NCI-H460 (cell line): Measurements from ENCODE around the gene CNOT6L. TPM values are rescaled to one million over a fixed set of nuclear protein-coding genes. Genes with fewer than 3 reads are reported as not detected.

Experiments
- DNase-seq: peaks from one replicate; pipeline ENCODE4 v3.0.0-alpha.2; 2016; ENCODE audit warnings: low read depth; ENCODE audit errors: extremely low read depth
- total RNA-seq: library from RNA; depleted of rRNA; stranded (reverse); fragments of >200 nt; shearing (Covaris generic); gene quantifications from 2 replicates; pipeline ENCODE4 v1.2.3, GENCODE V29; 2014

Gene CNOT6L
- total RNA-seq, 1 experiment from 2014 or later: 14.3 TPM

DNA sequence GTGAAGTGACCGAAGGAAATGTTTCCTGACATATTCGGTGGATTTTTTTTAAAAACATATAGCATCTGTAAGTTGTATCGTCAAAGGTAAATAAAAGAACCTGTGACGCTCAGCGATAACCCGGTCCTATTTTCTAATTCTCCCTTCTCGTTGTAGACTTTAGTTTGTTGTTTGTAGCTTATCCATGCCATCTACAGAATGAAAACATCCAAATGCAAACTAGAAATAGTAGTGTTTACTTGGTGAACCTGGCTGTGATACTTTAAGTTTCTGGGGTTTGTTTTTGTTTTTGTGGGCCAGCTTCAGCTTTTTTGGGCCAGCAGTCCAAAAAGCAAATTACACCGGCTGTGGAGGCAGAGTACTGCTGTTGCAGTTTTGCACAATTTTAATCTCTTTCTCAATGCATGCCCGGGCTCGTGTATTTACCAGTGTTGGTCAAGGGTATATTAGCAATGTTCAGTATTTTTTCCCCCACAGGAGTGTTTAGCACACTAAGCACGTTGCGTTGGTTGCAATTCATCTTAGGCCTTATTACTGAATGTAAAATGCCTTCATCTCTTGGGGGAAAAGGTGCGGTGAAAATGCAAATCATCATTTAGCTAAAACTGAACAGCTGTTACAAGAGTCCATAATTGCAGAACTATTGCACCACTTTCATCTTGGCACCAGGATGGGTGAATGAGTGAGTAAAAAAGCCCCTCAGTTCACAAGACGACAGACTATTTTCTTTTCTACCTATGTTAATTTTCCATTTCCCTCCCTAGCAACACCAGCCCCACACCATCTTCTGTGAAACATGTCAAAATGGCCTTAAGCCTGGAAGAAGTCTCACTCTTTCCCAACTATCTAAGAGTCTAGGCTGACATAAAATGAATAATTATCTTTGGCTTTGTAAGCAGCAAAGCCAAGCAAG lies 1.7 kb upstream of the CNOT6L start:
- no peak for DNase-seq

DNA sequence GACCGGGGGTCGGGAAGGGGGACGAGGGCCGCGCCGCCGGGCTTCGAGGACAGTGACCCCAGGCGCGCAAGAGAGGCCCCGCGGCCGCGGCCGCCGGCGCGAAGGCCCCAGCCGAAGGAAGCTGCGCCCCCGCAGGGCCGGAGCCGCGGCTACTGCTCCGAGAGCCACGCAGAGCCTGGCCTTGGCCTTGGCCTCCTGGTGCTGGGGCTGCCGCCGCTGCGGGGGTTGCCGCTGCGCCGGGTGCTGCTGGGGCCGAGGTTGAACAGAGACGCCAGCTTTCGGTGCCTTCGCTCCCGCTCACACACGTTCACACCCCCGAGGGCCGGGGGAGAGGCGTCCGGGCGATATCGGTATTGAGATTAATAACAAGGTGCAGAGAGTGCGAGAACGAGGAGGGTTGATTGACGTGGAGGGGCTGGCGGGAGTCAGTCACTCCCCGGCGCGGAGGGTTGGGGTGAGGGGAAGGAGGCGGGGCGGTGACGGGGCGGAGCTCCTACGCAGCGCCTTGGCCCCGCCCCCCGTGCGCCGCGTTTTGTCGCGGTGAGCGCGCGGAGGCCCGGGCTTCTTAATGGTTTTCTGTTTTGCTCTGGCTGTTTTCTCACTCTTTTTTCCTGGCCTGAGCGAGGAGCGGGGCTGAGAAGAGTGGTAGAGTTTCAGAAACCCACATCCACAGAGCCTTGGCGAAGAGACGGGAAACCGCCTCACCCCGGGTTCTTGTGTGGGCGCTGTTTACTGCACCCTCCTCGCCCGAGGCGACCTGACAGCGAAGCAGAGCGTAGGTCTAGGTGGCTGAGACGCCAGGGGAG lies 878 bp upstream of the CNOT6L start:
- peak; percentile 69 for DNase-seq

DNA sequence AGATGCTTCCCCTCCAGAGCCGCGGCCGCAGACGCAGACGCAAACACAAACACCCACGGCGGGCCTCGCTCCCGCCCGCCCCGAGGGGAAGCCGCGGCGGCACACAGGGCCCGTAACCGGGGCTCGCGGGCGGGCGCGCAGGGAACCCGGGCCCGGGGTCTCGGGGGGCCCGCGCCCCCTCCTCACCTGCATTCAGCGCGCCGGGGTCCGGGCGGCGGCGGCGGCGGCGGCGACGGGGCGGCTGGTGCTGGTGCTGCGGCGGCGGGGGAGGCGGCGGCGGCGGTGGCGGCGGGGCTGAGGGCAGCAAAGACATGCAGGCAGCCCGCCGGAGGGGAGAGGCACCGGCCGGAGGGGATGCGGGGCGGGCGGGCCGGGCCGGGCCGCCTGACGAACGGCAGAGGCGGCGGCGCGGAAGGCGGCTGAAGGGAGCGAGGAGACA lies 255 bp upstream of the CNOT6L start:
- no peak for DNase-seq

DNA sequence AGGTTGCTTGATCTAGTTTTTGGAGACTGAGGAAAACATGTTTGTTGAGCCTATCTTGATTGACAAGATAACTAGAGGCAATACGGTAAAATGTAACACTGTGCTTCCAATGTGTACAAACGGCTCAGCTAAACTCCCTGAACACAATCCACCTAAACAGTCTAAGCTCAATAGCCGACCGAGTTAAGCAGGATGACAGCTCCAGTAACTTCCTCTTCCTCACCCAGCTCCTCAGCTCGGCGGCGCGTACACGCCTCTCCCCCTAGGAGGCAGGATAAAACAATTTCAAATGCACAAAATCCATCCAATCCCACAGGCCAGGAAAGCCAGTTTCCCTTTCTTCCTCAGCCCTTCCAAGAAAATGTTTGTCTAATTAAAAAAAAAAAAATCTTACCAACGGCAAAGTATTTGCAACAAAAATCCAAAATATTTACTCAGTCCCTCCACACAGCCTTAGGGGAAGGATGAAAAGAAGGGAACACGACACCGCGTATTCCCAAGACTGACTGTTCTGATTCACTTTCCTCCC lies 1.0 kb downstream of the CNOT6L start:
- DNase-seq: peak; percentile 62

DNA sequence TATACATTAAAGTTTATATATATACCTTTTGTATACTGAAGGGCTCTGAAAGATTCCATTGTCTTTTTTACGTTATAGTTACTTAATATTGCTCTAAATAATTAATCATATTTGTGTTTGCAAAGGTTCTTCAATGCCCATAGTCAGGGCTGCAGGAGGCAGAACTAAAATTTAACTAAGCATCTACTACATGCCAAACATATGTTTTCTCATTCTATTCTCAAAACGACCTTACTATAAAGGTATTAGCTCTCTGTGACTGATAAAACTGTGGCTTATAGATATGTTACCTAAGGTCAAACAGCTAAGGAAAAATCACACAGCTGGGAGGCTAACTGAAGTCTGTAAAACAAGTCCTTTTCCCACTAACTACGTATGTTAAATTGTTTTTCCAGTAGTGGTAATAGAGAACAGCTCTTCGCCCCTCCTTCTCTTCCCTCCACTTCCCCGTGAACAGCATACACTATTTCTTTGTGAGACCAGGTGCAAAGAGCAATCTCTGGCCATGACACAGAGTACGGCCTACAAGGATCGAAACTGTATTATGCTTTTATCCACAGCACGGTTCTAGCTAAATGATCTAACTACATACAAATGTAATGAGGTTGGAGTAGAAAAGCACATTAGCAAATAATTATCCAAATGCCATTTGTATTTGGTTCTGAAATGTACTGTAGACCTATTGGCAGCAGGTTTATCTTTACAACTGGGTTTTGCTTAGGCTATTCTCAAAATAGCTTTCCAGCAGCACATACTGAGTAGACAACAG lies 1.7 kb downstream of the CNOT6L start:
- DNase-seq: no peak

DNA sequence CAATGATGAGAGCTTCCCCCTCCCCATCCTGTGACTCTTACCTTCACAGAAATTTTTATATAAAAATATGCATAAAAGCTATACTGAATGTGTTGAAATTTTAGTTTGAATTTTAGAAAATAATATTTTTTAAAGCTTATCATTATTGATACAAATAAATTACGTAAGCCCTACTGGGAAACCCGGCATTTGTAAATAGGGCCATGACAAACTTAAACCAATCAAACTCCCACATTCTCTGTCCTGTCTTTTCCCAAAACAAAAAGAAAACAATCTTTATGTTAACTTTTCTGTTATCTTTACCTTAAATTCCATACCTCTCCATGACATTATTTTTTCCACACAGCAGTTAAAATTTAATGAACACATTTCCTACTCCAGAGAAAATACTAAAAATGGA lies 2.6 kb downstream of the CNOT6L start:
- no peak for DNase-seq

DNA sequence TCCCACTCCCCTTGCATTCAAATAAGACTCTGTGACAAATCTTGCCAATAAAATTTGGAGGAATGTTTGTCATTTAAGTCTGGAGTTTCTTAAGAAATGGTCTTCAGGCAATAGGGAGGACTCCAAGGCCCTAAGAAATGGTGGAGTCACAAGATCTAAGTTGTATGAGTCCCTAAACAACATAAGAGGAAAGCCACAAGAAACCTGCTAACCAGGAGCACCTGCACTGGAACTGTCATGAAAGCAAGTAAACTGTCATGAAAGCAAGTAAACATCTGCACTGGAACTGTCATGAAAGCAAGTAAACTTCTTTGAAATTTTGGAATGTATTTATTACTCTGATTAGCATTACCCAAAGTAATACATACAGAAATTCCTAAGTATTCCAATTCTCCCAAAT lies 3.5 kb downstream of the CNOT6L start:
- DNase-seq: no peak

DNA sequence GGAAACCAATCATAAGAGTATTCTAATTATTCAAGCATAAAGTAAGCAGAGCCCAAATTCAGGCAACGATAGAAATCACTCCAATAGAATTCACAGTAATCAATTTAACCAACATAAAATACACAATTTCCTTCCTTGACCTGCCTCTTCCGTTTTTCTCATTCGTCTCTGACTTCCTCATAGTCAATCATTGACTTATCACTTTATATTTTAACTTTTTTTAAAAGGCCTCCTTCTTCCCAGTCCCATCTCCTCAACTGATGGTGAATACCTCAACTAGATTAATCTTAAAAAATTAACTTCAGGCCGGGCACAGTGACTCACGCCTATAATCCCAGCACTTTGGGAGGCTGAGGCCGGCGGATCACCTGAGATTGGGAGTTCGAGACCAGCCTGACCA lies 13.3 kb downstream of the CNOT6L start:
- no peak for DNase-seq

DNA sequence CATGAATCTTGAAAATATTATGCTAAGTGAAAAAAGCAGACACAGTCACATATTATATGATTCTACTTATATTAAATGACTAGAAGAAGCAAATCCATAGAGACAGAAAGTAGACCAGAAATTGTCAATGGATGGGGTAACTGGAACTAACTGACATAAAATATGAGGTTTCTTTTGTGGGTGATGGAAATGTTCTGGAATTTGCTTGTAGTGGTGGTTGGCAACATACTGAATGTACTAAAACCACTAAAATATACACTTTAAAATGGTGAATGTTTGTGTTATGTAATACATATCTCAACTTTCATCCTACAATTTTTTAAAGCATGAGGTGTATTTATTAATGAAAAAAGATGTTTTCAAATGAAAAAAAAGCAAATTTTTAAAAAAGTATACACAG lies 14.7 kb downstream of the CNOT6L start:
- no peak for DNase-seq

DNA sequence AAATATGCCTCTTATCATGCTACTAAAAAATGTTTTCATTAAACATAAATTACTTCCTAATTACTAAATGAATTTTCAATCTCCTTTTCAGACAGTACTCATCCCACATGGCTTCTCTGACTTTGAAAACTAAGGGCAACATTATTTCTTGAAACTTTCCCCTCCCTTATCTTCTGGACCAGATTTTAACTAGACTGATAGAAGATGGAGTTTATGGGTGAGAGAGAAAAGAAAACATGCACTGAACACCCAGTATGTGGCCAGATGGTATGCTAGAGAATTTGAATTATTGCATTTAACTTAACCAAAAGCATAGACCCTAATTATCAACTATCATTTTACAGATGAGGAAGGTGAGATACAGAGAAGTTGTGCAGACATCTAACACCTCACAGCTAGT lies 16.8 kb downstream of the CNOT6L start:
- no peak for DNase-seq

DNA sequence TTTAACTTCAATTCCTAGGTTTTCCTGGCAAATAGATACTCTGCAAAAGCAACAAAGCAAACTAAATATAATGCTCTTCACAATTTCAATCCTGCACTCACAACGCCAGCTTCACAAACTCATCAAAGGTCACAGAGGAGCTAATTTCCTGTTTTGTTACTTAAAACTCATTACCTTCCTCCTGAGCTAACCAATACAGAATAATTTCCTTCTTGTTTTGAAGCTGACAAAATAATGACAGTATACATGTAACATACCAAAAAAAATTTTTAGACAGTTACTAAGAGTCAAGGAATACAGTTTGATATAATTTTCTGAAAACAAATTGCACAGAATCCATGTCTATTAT lies 17.9 kb downstream of the CNOT6L start:
- DNase-seq: no peak

DNA sequence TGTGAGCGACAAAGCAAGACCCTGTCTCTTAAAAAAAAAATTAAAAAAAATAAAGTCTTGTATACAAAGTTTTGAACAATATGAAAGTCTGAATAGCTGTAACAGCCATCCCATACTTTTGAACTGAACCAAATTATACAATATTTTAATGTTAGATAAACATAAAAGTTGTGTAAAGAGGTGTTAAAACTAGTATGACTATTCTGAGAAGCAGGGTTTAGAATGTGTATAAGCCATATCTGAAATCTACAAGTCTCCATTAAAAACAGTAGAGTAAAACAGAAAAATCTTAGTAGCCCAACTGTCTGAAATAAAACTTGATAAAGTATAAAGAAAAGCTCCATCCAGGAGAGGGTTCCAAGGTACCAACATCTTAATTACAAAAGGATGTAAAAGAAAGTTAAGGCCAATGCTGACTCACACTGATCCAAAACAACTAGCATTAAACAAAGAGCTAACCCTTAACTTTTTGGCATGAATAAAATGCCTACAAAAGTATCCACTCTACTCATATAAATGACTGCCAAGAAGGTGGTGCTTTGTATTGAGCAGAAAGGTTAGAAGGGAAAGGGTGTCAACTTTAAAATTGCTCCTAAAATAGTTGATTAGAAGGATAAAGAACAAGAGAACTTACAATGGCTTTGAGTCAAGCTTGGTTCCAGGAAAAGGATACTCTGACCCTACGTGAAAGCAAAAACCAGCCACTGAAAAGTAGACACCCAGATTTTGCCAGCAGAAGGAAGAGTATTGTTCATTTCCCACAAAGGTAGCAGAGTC lies 18.5 kb downstream of the CNOT6L start:
- no peak for DNase-seq

DNA sequence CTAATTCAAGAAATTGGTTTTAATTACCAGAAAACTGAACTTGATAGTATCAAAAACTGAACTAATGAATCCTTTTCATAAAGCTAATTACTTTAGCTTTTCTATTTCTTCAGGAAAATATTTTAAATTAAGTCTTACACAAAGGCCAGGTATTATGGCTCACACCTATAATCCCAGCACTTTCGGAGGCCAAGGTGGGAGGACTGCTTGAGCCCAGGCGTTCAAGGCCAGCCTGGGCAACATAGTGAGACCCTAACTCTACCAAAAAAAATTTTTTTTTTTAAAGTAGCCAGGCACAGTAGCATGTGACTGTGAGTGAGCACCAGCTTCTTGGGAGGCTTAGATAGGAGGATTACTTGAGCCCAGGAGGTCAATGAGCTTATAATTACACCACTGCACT lies 19.1 kb downstream of the CNOT6L start:
- DNase-seq: no peak

DNA sequence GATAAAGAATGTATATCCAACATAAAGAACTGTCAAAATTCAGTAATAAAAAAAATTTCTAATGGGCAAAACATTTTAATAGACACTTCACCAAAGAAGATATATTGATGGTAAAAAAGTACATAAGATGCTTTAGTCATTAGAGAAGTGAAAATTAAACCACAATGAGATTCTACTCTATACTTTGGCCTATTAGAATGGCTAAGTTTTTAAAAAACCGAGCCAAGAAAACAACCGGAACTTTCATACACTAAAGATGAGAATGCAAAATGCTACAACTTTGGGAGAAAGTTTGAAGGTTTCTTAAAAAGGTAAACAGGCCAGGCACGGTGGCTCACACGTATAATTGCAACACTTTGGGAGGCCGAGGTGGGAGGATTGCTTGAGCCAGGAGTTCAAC lies 20.8 kb downstream of the CNOT6L start:
- no peak for DNase-seq

DNA sequence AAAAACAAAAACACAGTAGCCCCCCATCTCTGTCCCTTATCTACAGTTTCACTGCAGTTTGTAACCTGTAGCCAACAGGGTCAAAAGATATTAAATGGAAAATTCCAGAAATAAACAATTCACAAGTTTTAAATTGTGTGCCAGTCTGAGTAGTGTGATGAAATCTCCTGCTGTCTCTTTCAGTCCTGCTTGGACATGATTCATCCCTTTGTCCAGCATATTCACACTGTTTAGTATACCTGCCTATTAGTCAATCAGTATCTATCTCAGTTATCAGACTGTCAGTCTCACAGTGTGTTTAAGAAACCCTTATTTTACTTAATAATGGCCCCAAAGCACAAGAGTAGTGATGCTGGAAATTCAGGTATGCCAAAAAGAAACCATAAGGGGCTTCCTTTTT lies 21.9 kb downstream of the CNOT6L start:
- DNase-seq: no peak

DNA sequence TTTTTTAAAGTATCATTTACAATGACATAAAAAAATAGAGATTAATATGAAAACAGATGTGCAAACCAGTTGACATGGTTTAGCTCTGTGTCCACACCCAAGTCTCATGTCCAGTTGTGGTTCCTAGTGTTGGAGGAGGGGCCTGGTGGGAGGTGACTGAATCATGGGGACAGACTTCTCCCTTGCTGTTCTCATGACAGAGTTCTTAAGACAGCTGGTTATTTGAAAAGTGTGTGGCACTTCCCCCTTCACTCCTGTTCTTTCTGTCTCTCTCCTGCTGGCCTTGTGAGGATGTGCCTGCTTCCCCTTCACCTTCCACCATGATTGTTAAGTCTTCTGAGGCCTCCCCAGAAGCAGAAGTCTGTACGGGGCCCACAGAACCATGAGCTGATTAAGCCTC lies 23.8 kb downstream of the CNOT6L start:
- DNase-seq: no peak

DNA sequence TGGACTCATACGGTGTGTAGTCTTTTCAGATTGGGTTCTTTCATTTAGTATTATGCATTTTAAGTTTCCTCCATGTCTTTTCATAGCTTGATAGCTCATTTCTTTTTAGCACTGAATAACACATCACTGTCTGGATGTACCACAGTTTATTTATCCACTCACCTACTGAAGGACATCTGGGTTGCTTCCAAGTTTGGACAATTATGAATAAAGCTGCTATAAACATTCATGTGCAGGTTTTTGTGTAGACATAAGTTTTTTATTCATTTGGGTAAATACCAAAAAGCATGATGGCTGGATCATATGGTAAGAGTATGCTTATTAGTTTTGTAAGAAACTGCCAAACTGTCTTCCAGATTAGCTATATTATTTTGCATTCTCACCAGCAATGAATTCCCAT lies 29.0 kb downstream of the CNOT6L start:
- DNase-seq: no peak

DNA sequence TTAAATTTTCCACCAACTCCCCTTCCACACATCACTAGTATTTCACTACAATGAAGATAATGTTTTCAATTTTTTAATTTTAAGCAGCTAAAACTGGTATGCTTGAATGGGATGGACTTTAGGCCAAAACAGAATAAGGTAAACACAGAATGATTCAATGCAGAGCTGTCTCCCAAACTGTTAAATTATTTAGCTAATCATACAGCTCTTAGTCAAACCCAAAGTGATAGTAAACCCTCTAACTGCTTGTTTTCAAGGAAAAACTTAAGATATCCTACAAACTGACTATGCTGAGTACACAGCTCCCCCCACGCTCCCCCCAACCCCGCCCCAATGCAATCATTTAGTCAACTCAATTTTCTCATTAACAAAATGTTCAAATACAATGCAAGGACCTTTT lies 30.2 kb downstream of the CNOT6L start:
- DNase-seq: no peak

DNA sequence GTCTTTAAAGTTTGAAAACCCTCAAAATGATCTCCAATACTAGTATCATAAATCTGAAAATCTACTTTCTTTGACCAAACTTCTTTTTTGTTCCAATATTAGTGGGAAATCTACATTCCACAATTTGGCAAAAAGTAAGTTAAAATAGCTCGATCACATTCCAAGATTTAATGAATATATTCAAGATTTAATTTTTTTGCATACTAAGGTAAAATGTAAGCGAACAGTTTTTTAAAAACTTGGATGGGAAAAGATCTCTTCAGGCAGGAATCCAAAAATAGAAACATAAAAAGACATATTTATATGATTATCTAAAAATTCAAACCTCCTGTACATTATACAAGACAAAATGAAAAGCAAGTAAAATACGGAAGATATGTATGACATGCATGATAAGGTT lies 31.2 kb downstream of the CNOT6L start:
- no peak for DNase-seq

DNA sequence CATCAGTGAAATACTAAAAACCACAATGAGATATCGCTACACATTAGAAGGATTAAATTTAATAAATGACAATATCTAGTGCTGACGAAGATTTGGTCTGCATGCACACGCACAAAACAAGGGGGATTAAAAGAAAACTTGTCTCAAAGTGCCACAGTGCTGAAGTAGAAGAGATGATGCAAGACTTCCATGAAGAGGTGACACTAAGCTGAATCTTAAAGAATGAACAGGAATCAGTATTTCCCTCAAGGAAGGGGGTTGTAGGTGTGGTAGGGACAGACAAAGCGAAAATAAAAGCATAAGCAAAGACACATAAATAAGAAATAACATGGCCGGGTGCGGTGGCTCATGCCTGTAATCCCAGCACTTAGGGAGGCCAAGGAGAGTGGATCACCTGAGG lies 33.5 kb downstream of the CNOT6L start:
- no peak for DNase-seq
